ENCODE data around the gene PPP6R2. TPM values are rescaled to one million over a fixed set of nuclear protein-coding genes. Genes with fewer than 3 reads are reported as not detected.
A peak's percentile ranks its signal among the peaks of the same experiment; 100 is the strongest.

Gene PPP6R2
- total and polyA plus RNA-seq, 9 of the 15 experiments (the other 6 are each of a cell fraction or from before 2014, with no cell fraction given) = 0.32 to 39.8 (median 21.4) TPM

- Histone ChIP-seq H3K9me3 (replicated peaks; ENCODE audit: control insufficient read depth, insufficient read depth, low read depth, low read length) (no peaks in the 10 kb centered on the region), H2AFZ (ENCODE audit: low read depth, low read length) (peak overlapping the region; percentile 80), H4K20me1 (replicated peaks; ENCODE audit: control insufficient read depth, insufficient read depth, low read length) (no peaks in the 10 kb centered on the region), H3K79me2 (ENCODE audit: control insufficient read depth, insufficient read depth, low read length) (peaks cover 18% of the 10 kb centered on the region), H3K27me3 (ENCODE audit: control insufficient read depth in 2 of 2, insufficient read depth in 2 of 2, low read length in 2 of 2) (no peaks in the 10 kb centered on the region), H3K36me3 (ENCODE audit: control insufficient read depth, insufficient read depth, low read length) (no peaks in the 10 kb centered on the region), H3K4me2 (ENCODE audit: insufficient read depth, low read length) (peak overlapping the region; percentile 66), H3K4me1 (replicated peaks in 1 of 2; ENCODE audit: control insufficient read depth in 2 of 2, insufficient read depth in 2 of 2, low read length in 2 of 2) (peaks cover 2 to 28% of the 10 kb centered on the region in 2 experiments; a peak in 4 of 5 replicates), H3K27ac (ENCODE audit: extremely low read depth, low read depth, low read length) (no peak overlapping the region; the same call in 1 of the 3 replicates), H3K9ac (ENCODE audit: insufficient read depth in 1 of 2, low read depth in 2 of 2, low read length in 2 of 2) (peak overlapping the region; percentile 46 to 98; a peak in 3 of 4 replicates), H3K9me1 (ENCODE audit: control insufficient read depth, insufficient read depth, low read length) (no peaks in the 10 kb centered on the region), H3K4me3 (peak overlapping the region; percentile 60)
- intact Hi-C loops (cut with micrococcal nuclease) = loop anchor here (5.0 kb wide), 1 partner anchor 54 kb away; the partner anchor contains the start of gene MAPK11
- no peak for TF ChIP-seq ATF3 (IDR thresholded peaks at IDR 0.05)
- TF ChIP-seq ATF3 (CRISPR knock-in tag; conservative IDR thresholded peaks at IDR 0.05) = no peak
- TF ChIP-seq NFIC (IDR thresholded peaks at IDR 0.05) = peak; percentile 29; the same call in 1 of the 2 replicates
- 0 out of 4 replicates have a peak, but pooled peaks of 1 of the 2 experiments have one; percentile 4 for TF ChIP-seq SIN3A (IDR thresholded peaks at IDR 0.05; ENCODE audit: borderline replicate concordance in 2 of 2, control insufficient read depth in 1 of 2, low read depth in 2 of 2, low read length in 2 of 2)
- TF ChIP-seq SMARCE1 (IDR thresholded peaks at IDR 0.05) = no peak
- TF ChIP-seq KDM5B (IDR thresholded peaks at IDR 0.05; ENCODE audit: insufficient replicate concordance, low read depth, low read length) = peak; percentile 10
- no peak for DNase-seq (ENCODE audit: extremely low read depth in 1 of 4, low spot score in 3 of 4)
- 26% methylated on average over 22 of the region's 56 CpGs for WGBS (ENCODE audit: insufficient coverage, low coverage, missing lambda C conversion rate)
- no TSS peak for BruUV-seq (replicated peaks)
- CTCF ChIA-PET (ENCODE audit: low intra/inter-chr PET ratio) = interaction anchor here (0.8 to 1.0 kb wide), 2 partner anchors 16 to 50 kb away, joined by 3 to 4 read pairs; partner anchors contain the start of gene PPP6R2
- POLR2A ChIA-PET = interaction anchor here (0.7 kb wide), 1 partner anchor 55 kb away, joined by 3 read pairs; no protein-coding TSS in a partner anchor
- no peak; the same call in 1 of the 3 replicates for ATAC-seq
- in situ Hi-C loops (cut with MboI) = loop anchor here (5.0 kb wide), 1 partner anchor 54 kb away; the partner anchor contains the start of gene MAPK11
- no peak for FAIRE-seq
Measured at GRCh38 chr22:50326225-50326955, 16.7 kb upstream of the PPP6R2 start.
